Hepatocyte (in vitro differentiated cells): ENCODE measurements around the gene FAM171A2.

ENCODE experiments used
- EZH2 ChIP-seq: fragments of 200-600 bp; sonication (generic); IDR thresholded peaks from 2 replicates; pipeline ENCODE4 v1.6.1; 2016; ENCODE audit warnings: antibody characterized with exemption, mild to moderate bottlenecking, borderline replicate concordance
- TF ChIP-seq, protein P1 (sequence below): fragments of 200-600 bp; sonication (generic); IDR thresholded peaks from 2 replicates; pipeline ENCODE4 v1.5.1; 2016; ENCODE audit warnings: antibody characterized with exemption, mild to moderate bottlenecking; ENCODE audit not compliant: poor library complexity

GRCh38 chr17:44379887-44380286 is 16.2 kb upstream of the FAM171A2 start:
- TF ChIP-seq EZH2, result no peak
- TF ChIP-seq, protein P1, sequence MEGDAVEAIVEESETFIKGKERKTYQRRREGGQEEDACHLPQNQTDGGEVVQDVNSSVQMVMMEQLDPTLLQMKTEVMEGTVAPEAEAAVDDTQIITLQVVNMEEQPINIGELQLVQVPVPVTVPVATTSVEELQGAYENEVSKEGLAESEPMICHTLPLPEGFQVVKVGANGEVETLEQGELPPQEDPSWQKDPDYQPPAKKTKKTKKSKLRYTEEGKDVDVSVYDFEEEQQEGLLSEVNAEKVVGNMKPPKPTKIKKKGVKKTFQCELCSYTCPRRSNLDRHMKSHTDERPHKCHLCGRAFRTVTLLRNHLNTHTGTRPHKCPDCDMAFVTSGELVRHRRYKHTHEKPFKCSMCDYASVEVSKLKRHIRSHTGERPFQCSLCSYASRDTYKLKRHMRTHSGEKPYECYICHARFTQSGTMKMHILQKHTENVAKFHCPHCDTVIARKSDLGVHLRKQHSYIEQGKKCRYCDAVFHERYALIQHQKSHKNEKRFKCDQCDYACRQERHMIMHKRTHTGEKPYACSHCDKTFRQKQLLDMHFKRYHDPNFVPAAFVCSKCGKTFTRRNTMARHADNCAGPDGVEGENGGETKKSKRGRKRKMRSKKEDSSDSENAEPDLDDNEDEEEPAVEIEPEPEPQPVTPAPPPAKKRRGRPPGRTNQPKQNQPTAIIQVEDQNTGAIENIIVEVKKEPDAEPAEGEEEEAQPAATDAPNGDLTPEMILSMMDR, result no peak
